ENCODE results near the gene ZPR1.

ZPR1 gene

DNA sequence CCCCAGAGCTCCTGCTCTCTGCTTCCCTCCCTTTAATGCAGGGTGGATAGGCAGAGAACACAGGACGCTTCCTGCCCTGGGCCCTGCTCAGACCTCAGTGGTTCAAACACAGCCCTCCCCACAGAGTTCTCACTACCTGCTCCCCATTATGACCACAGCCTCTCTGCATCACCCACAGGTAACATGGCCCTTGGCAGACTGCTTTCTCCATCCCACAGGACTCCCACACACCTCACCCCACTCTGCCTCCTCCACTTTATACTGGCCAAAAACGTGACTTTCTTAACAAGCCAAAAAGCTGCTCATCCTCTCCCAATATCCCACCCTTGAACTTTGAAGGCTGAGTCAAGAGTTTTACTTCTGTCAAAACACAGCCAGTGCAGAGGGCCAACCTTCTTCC, 48.8 kb downstream of the ZPR1 start:
- H3K9me3 ChIP-seq (ENCODE audit: control insufficient read depth, insufficient read depth, low read depth, low read length): no peaks in the 10 kb centered on the region
- TF ChIP-seq ZNF473 (tag by site-specific recombination; IDR thresholded peaks at IDR 0.05) (no peak), EGR2 (tag by site-specific recombination; IDR thresholded peaks at IDR 0.05; ENCODE audit: low read depth) (peak; percentile 80), ZFHX2 (tag by site-specific recombination; conservative IDR thresholded peaks at IDR 0.05) (peak; percentile 76), ZNF114 (tag by site-specific recombination; IDR thresholded peaks at IDR 0.05) (no peak)
- ChIA-PET CTCF (interaction anchor here (0.6 to 2.0 kb wide), 2 partner anchors 351 to 367 kb away, joined by 6 to 7 read pairs; no protein-coding TSS in a partner anchor), POLR2A (no interaction called here)
- no peak overlapping the region for H3K27ac ChIP-seq (ENCODE audit: extremely low read depth, low read depth, low read length)
- no peaks in the 10 kb centered on the region for H3K4me1 ChIP-seq (ENCODE audit: control insufficient read depth, insufficient read depth, low read length)
- no peak overlapping the region for H3K4me3 ChIP-seq (ENCODE audit: low read depth, low read length)
- H3K36me3 ChIP-seq (ENCODE audit: control insufficient read depth in 2 of 2, insufficient read depth in 1 of 2, low read length in 2 of 2): peaks cover 0 to 1% of the 10 kb centered on the region in 2 experiments; a peak in 1 of 3 replicates

DNA sequence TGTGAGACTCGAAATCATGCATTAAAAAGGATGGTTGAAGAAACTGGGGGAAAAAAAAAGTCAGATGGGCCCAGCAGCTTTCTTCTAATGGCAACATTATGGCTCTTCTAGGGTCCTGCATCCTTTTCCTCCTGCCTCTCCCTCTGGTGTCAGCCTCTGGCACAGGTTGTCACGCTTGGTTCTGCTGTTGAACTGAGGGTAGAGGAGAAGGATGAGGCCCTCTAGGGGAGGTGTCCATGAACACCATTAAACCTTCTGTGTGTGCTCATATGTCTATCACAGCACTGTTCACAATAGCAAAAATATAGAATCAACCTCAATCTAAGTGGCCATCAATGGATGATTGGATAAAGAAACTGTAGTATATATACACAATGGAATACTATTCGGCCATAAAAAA, 51.1 kb downstream of the ZPR1 start:
- Histone ChIP-seq H3K27ac (ENCODE audit: extremely low read depth, low read depth, low read length) (no peak overlapping the region), H3K36me3 (ENCODE audit: control insufficient read depth in 2 of 2, insufficient read depth in 1 of 2, low read length in 2 of 2) (no peaks in the 10 kb centered on the region), H3K4me1 (ENCODE audit: control insufficient read depth, insufficient read depth, low read length) (no peaks in the 10 kb centered on the region), H3K9me3 (ENCODE audit: control insufficient read depth, insufficient read depth, low read depth, low read length) (no peaks in the 10 kb centered on the region), H3K4me3 (ENCODE audit: low read depth, low read length) (no peak overlapping the region)
- TF ChIP-seq, protein P1, sequence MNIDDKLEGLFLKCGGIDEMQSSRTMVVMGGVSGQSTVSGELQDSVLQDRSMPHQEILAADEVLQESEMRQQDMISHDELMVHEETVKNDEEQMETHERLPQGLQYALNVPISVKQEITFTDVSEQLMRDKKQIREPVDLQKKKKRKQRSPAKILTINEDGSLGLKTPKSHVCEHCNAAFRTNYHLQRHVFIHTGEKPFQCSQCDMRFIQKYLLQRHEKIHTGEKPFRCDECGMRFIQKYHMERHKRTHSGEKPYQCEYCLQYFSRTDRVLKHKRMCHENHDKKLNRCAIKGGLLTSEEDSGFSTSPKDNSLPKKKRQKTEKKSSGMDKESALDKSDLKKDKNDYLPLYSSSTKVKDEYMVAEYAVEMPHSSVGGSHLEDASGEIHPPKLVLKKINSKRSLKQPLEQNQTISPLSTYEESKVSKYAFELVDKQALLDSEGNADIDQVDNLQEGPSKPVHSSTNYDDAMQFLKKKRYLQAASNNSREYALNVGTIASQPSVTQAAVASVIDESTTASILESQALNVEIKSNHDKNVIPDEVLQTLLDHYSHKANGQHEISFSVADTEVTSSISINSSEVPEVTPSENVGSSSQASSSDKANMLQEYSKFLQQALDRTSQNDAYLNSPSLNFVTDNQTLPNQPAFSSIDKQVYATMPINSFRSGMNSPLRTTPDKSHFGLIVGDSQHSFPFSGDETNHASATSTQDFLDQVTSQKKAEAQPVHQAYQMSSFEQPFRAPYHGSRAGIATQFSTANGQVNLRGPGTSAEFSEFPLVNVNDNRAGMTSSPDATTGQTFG (tag by site-specific recombination; IDR thresholded peaks at IDR 0.05; ENCODE audit: borderline replicate concordance): no peak
- TF ChIP-seq, protein P2, sequence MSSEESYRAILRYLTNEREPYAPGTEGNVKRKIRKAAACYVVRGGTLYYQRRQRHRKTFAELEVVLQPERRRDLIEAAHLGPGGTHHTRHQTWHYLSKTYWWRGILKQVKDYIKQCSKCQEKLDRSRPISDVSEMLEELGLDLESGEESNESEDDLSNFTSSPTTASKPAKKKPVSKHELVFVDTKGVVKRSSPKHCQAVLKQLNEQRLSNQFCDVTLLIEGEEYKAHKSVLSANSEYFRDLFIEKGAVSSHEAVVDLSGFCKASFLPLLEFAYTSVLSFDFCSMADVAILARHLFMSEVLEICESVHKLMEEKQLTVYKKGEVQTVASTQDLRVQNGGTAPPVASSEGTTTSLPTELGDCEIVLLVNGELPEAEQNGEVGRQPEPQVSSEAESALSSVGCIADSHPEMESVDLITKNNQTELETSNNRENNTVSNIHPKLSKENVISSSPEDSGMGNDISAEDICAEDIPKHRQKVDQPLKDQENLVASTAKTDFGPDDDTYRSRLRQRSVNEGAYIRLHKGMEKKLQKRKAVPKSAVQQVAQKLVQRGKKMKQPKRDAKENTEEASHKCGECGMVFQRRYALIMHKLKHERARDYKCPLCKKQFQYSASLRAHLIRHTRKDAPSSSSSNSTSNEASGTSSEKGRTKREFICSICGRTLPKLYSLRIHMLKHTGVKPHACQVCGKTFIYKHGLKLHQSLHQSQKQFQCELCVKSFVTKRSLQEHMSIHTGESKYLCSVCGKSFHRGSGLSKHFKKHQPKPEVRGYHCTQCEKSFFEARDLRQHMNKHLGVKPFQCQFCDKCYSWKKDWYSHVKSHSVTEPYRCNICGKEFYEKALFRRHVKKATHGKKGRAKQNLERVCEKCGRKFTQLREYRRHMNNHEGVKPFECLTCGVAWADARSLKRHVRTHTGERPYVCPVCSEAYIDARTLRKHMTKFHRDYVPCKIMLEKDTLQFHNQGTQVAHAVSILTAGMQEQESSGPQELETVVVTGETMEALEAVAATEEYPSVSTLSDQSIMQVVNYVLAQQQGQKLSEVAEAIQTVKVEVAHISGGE (tag by site-specific recombination; conservative IDR thresholded peaks at IDR 0.05; ENCODE audit: low read depth): no peak
- TF ChIP-seq ZNF677 (tag by site-specific recombination; IDR thresholded peaks at IDR 0.05) (no peak), ZNF335 (tag by site-specific recombination; conservative IDR thresholded peaks at IDR 0.05) (no peak), ZNF529 (tag by site-specific recombination; IDR thresholded peaks at IDR 0.05; ENCODE audit: insufficient replicate concordance) (no peak), ZNF560 (tag by site-specific recombination; IDR thresholded peaks at IDR 0.05; ENCODE audit: borderline replicate concordance) (no peak), ZNF558 (tag by site-specific recombination; IDR thresholded peaks at IDR 0.05) (no peak), ZNF670 (tag by site-specific recombination; IDR thresholded peaks at IDR 0.05; ENCODE audit: low read depth) (no peak), ZFP3 (tag by site-specific recombination; IDR thresholded peaks at IDR 0.05; ENCODE audit: low read depth) (no peak), GLI2 (tag by site-specific recombination; IDR thresholded peaks at IDR 0.05; ENCODE audit: borderline replicate concordance, low read depth) (no peak), ZNF138 (tag by site-specific recombination; IDR thresholded peaks at IDR 0.05; ENCODE audit: borderline replicate concordance) (no peak), ZNF600 (tag by site-specific recombination; IDR thresholded peaks at IDR 0.05) (no peak)
- TF ChIP-seq, protein P3, sequence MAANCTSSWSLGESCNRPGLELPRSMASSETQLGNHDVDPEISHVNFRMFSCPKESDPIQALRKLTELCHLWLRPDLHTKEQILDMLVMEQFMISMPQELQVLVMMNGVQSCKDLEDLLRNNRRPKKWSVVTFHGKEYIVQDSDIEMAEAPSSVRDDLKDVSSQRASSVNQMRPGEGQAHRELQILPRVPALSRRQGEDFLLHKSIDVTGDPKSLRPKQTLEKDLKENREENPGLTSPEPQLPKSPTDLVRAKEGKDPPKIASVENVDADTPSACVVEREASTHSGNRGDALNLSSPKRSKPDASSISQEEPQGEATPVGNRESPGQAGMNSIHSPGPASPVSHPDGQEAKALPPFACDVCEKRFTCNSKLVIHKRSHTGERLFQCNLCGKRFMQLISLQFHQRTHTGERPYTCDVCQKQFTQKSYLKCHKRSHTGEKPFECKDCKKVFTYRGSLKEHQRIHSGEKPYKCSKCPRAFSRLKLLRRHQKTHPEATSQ (tag by site-specific recombination; IDR thresholded peaks at IDR 0.05): no peak
- TF ChIP-seq, protein P4, sequence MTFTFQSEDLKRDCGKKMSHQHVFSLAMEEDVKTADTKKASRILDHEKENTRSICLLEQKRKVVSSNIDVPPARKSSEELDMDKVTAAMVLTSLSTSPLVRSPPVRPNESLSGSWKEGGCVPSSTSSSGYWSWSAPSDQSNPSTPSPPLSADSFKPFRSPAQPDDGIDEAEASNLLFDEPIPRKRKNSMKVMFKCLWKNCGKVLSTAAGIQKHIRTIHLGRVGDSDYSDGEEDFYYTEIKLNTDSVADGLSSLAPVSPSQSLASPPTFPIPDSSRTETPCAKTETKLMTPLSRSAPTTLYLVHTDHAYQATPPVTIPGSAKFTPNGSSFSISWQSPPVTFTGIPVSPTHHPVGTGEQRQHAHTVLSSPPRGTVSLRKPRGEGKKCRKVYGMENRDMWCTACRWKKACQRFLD (tag by site-specific recombination; IDR thresholded peaks at IDR 0.05): no peak
- TF ChIP-seq, protein P5, sequence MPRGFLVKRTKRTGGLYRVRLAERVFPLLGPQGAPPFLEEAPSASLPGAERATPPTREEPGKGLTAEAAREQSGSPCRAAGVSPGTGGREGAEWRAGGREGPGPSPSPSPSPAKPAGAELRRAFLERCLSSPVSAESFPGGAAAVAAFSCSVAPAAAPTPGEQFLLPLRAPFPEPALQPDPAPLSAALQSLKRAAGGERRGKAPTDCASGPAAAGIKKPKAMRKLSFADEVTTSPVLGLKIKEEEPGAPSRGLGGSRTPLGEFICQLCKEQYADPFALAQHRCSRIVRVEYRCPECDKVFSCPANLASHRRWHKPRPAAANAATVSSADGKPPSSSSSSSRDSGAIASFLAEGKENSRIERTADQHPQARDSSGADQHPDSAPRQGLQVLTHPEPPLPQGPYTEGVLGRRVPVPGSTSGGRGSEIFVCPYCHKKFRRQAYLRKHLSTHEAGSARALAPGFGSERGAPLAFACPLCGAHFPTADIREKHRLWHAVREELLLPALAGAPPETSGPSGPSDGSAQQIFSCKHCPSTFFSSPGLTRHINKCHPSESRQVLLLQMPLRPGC (tag by site-specific recombination; IDR thresholded peaks at IDR 0.05): no peak
- ChIA-PET CTCF (interaction anchor here (1.3 kb wide), 1 partner anchor 19 kb away, joined by 3 read pairs; no protein-coding TSS in a partner anchor), POLR2A (no interaction called here)
